ENCODE data around the gene WDR59. TPM values are rescaled to one million over a fixed set of nuclear protein-coding genes. Genes with fewer than 3 reads are reported as not detected.

WDR59 gene
- total and polyA plus RNA-seq, 11 donors: 16.0 to 52.2 (median 39.5) TPM

- intact Hi-C loops (cut with DNase I): no loop called here
- no peak for TF ChIP-seq POLR2A (IDR thresholded peaks at IDR 0.05)
- TF ChIP-seq, protein P1, sequence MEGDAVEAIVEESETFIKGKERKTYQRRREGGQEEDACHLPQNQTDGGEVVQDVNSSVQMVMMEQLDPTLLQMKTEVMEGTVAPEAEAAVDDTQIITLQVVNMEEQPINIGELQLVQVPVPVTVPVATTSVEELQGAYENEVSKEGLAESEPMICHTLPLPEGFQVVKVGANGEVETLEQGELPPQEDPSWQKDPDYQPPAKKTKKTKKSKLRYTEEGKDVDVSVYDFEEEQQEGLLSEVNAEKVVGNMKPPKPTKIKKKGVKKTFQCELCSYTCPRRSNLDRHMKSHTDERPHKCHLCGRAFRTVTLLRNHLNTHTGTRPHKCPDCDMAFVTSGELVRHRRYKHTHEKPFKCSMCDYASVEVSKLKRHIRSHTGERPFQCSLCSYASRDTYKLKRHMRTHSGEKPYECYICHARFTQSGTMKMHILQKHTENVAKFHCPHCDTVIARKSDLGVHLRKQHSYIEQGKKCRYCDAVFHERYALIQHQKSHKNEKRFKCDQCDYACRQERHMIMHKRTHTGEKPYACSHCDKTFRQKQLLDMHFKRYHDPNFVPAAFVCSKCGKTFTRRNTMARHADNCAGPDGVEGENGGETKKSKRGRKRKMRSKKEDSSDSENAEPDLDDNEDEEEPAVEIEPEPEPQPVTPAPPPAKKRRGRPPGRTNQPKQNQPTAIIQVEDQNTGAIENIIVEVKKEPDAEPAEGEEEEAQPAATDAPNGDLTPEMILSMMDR (IDR thresholded peaks at IDR 0.05): no peak
- Histone ChIP-seq H3K4me3 (no peak overlapping the region), H3K27ac (no peak overlapping the region), H3K36me3 (peaks cover 0 to 93% (median 64%) of the 10 kb centered on the region in 9 donors), H3K4me1 (peaks cover 0 to 12% (median 0%) of the 10 kb centered on the region in 12 donors), H3K9me3 (no peaks in the 10 kb centered on the region), H3K27me3 (no peaks in the 10 kb centered on the region)
- WGBS, 4 donors: 88 to 93% (median 90%) methylated on average over 6 of the region's 6 CpGs
- DNase-seq (no peak), ATAC-seq (no peak)
These were observed 40.5 kb downstream of the WDR59 start for GRCh38 chr16:74944466-74944865.

GRCh38 chr16:74942977-74943918, 41.7 kb downstream of the WDR59 start:
- Histone ChIP-seq H3K36me3 (peaks cover 0 to 95% (median 63%) of the 10 kb centered on the region in 9 donors), H3K9me3 (no peaks in the 10 kb centered on the region), H3K4me1 (peaks cover 0 to 12% (median 0%) of the 10 kb centered on the region in 12 donors), H3K27ac (no peak overlapping the region), H3K4me3 (no peak overlapping the region), H3K27me3 (no peaks in the 10 kb centered on the region)
- WGBS, 4 donors: 69 to 77% (median 71%) methylated on average over 4 of the region's 4 CpGs
- DNase-seq (no peak), ATAC-seq (peak; percentile 58 to 91 (median 77))
- TF ChIP-seq, protein P1 (IDR thresholded peaks at IDR 0.05): no peak
- no peak for TF ChIP-seq POLR2A (IDR thresholded peaks at IDR 0.05)
- intact Hi-C loops (cut with DNase I): no loop called here

- intact Hi-C loops (cut with DNase I): no loop called here
- H3K27ac ChIP-seq: no peak overlapping the region
- TF ChIP-seq, protein P1 (IDR thresholded peaks at IDR 0.05): no peak
- TF ChIP-seq POLR2A (IDR thresholded peaks at IDR 0.05): no peak
- H3K4me3 ChIP-seq: no peak overlapping the region
- peaks cover 0 to 12% (median 0%) of the 10 kb centered on the region in 12 donors for H3K4me1 ChIP-seq
- no peaks in the 10 kb centered on the region for H3K9me3 ChIP-seq
- DNase-seq: no peak
- no peaks in the 10 kb centered on the region for H3K27me3 ChIP-seq
- no peak for ATAC-seq
- 86 to 94% (median 90%) methylated on average over 8 of the region's 8 CpGs for WGBS, 4 donors
- H3K36me3 ChIP-seq: peaks cover 0 to 95% (median 63%) of the 10 kb centered on the region in 9 donors
These were observed 42.4 kb downstream of the WDR59 start for GRCh38 chr16:74942566-74942965.

- intact Hi-C loops (cut with DNase I): no loop called here
- no peak overlapping the region for H3K4me3 ChIP-seq
- no peaks in the 10 kb centered on the region for H3K9me3 ChIP-seq
- no peak for ATAC-seq
- H3K4me1 ChIP-seq: peaks cover 0 to 12% (median 0%) of the 10 kb centered on the region in 12 donors
- no peak for DNase-seq
- TF ChIP-seq, protein P1 (IDR thresholded peaks at IDR 0.05): no peak
- TF ChIP-seq POLR2A (IDR thresholded peaks at IDR 0.05): no peak
- no peak overlapping the region for H3K27ac ChIP-seq
- no peaks in the 10 kb centered on the region for H3K27me3 ChIP-seq
- peaks cover 0 to 97% (median 64%) of the 10 kb centered on the region in 9 donors for H3K36me3 ChIP-seq
These were observed 45.2 kb downstream of the WDR59 start for GRCh38 chr16:74939688-74940087.

Measured in heart left ventricle (tissue), 16 donors.